ENCODE data around the gene HVCN1.
"Not testable (repeated sequence)": the region's sequence is repeated elsewhere in the genome, so short reads cannot be mapped to it uniquely, and the experiment has no call there.

DNA sequence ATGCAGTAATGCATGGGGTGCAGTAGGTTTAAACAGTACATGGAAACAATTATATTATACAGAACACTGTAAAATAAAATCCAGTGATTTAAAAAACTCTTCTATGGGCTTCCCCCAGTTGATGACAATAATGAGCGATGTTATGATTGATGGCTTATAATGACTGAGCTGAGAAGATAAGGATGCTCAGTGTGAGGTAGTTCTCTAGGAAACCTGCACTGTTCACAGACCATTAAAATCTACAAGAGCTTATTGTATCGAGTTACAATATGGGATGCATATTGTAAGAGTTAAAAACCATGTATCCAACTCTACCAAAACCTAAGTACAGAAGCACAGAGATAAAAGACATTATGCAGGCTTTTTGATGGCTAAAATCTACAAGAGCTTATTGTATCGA, 34.0 kb upstream of the HVCN1 start:
- TF ChIP-seq, protein P1, sequence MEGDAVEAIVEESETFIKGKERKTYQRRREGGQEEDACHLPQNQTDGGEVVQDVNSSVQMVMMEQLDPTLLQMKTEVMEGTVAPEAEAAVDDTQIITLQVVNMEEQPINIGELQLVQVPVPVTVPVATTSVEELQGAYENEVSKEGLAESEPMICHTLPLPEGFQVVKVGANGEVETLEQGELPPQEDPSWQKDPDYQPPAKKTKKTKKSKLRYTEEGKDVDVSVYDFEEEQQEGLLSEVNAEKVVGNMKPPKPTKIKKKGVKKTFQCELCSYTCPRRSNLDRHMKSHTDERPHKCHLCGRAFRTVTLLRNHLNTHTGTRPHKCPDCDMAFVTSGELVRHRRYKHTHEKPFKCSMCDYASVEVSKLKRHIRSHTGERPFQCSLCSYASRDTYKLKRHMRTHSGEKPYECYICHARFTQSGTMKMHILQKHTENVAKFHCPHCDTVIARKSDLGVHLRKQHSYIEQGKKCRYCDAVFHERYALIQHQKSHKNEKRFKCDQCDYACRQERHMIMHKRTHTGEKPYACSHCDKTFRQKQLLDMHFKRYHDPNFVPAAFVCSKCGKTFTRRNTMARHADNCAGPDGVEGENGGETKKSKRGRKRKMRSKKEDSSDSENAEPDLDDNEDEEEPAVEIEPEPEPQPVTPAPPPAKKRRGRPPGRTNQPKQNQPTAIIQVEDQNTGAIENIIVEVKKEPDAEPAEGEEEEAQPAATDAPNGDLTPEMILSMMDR (conservative IDR thresholded peaks at IDR 0.05): not testable (repeated sequence)
- TF ChIP-seq EZH2 (IDR thresholded peaks at IDR 0.05; ENCODE audit: low read depth): not testable (repeated sequence)

Data from PC-9 (cell line).